GM19468 (cell line): ENCODE results near the gene ADAMTS2.
"Not testable (repeated sequence)": the region's sequence is repeated elsewhere in the genome, so short reads cannot be mapped to it uniquely, and the experiment has no call there.

Experiments used
- ATAC-seq: cut with Tn5 transposase; IDR thresholded peaks from one replicate; pipeline ENCODE4 v1.9.1; 2021; ENCODE audit warnings: mild to moderate bottlenecking, moderate library complexity, moderate number of reproducible peaks; ENCODE audit not compliant: unreplicated experiment; ENCODE audit errors: extremely low read depth

The ADAMTS2 gene

DNA sequence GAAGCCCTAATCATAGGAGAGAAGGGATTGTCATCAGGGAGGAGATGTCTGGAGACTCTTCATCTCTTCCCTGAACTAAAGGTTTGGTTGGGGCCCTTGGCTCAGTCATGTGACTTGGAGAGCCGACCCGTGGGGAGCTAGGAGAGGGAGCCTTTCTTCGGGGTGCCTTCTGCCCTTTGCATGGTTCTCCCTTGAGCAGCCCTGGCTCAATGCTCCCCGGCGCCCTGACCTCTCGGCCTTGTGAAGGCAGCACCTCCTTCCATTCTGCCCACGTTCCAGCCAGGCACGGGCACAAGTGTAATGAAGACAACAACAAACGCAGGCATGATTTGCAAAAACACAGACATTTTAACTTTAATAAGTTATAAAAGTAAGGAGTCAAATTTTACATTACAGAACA lies 234.7 kb downstream of the ADAMTS2 start:
- ATAC-seq: no peak

DNA sequence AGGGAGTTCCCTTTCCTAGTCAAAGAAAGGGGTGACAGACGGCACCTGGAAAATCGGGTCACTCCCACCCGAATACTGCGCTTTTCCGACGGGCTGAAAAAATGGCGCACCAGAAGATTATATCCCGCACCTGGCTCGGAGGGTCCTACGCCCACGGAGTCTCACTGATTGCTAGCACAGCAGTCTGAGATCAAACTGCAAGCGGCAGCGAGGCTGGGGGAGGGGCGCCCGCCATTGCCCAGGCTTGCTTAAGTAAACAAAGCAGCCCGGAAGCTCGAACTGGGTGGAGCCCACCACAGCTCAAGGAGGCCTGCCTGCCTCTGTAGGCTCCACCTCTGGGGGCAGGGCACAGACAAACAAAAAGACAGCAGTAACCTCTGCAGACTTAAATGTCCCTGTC lies 244.0 kb downstream of the ADAMTS2 start:
- not testable (repeated sequence) for ATAC-seq

DNA sequence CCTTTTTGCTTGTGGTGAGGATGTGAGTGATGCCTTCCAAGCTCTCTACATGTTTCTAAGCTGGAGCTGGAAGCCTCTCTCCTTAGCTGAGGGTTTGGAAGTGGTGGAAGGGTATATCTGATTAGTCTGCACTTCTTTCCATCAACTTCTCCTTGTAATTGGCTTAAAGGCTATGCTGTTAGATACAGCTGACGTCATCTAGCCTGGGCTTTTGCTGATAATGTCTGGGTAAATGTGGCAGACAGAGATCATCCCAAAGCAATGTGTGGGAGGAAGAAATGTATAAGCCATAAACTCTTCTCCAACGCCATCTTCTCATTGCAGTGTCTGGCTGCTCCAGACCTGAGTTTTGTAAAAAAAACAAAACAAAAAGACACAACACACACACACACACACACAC lies 255.8 kb downstream of the ADAMTS2 start:
- ATAC-seq: no peak

DNA sequence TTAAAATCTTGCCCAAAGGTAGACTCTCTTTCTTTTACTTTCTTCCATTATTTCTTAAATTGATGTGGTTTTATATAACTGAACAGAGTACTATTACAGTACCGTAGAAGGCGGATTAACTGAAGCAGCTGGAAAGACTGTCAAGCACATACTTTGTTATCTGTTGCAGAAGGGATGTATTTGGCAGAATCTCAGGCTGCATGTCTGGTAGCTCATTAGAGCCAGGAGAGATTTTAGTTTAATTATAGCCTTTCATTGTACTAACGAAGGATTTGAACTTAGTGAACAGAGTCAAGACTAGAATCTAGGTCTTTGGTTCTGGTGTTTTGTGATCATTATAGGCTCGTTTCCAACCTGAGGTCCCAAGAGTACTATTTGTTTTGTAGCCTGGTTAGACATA lies 264.5 kb downstream of the ADAMTS2 start:
- ATAC-seq: no peak

DNA sequence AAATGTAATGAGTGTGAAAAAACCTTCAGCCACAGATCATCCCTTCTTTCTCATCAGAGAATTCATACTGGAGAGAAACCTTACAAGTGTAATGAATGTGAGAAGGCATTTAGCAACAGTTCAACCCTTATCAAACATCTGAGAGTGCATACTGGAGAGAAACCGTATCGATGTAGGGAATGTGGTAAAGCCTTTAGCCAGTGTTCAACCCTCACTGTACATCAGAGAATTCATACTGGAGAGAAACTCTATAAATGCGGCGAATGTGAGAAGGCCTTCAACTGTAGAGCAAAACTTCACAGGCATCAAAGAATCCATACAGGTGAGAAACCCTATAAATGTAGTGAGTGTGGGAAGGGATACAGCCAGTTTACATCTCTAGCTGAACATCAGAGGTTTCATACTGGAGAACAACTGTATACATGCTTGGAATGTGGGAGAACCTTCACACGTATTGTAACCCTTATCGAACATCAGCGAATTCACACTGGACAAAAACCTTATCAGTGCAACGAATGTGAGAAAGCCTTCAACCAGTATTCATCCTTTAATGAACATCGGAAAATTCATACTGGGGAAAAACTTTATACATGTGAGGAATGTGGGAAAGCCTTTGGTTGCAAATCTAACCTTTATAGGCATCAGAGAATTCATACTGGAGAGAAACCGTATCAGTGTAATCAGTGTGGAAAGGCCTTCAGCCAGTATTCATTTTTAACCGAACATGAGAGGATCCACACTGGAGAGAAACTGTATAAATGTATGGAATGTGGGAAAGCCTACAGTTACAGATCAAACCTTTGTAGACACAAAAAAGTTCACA lies 265.9 kb downstream of the ADAMTS2 start:
- ATAC-seq: no peak

DNA sequence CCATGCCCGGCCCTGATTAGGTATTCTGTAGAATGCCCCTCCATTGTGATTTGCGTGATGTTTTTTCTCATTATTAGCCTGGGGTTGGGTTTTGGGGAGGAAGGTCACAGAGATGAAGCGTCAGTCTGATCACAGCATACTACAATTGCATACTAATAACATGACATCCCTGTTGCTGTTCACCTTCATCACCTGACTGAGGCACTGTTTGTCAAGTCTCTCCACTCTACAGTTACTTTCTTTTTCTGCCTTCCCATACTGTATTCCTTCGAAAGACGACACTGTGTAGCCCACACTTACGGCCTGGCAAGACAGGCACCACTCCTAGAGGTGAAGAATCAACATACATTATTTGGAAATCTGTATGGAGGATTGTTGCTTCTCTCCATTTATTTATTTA lies 279.6 kb downstream of the ADAMTS2 start:
- ATAC-seq: no peak

DNA sequence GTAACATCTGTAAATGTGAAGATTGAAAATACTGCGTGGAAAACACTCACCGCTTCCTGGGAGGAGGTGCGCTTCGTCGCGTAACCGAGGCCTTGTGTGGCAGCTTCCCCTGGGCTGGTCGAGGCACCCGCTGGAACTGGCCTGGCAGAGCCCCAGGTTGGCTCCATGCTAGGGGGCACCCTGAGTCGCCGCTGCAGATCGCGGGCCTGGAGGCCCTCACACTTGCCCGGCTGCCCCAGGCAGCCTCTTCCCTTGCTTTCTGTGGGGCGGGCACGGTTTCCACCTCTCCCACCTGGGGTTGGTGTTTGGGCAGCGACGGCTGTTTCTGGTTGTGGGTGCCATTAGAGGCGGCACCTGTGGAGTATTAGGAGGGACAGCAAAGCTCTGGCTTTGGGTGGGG lies 284.2 kb downstream of the ADAMTS2 start:
- no peak for ATAC-seq
